Testis (tissue), 3 donors: ENCODE measurements around the gene MASP1. TPM values are rescaled to one million over a fixed set of nuclear protein-coding genes. Genes with fewer than 3 reads are reported as not detected.

ENCODE experiments used
- DNase-seq: peaks from one replicate; pipeline ENCODE4 v3.0.0-alpha.2; 2019
- H3K27ac ChIP-seq, 2 donors: fragments of 200-600 bp; sonication (generic); one replicate each; pipeline ENCODE4 v1.5.1; 2019
- H3K27me3 ChIP-seq: fragments of 200-600 bp; sonication (generic); one replicate; pipeline ENCODE4 v1.5.1; 2019
- H3K36me3 ChIP-seq: fragments of 200-600 bp; sonication (generic); one replicate; pipeline ENCODE4 v1.5.1; 2017; ENCODE audit warnings: low read depth; ENCODE audit errors: missing control alignments
- H3K4me1 ChIP-seq: fragments of 200-600 bp; sonication (generic); one replicate; pipeline ENCODE4 v1.5.1; 2019
- H3K4me3 ChIP-seq, 2 donors: fragments of 200-600 bp; sonication (generic); one replicate each; pipeline ENCODE4 v1.5.1; 2017 to 2019
- H3K9me3 ChIP-seq: fragments of 200-600 bp; sonication (generic); one replicate; pipeline ENCODE4 v1.5.1; 2017
- CTCF ChIP-seq, 3 experiments: fragments of 450-650 bp in 2 of 3; fragments of 200-600 bp in 1 of 3; sonication (generic) in 1 of 3; IDR thresholded peaks; one replicate each; pipeline ENCODE4 v1.5.1; 2016 to 2019; ENCODE audit warnings: antibody characterized with exemption in 3 of 3, mild to moderate bottlenecking in 2 of 3, moderate library complexity in 1 of 3
- POLR2A ChIP-seq: fragments of 450-650 bp; IDR thresholded peaks from one replicate; pipeline ENCODE4 v1.6.1; 2017; ENCODE audit warnings: antibody characterized with exemption, mild to moderate bottlenecking, moderate library complexity
- WGBS, 2 donors: methylation state at CpG; one replicate each; pipeline ENCODE4 v1.1.5; 2018; 5-methylcytosine and 5-hydroxymethylcytosine counted together
- intact Hi-C: fragments of 100-400 bp; cut with DNase I; formaldehyde crosslinking; loops from one replicate; pipeline ENCODE4 v1.15.1; 2023; ENCODE audit warnings: low total_unique reads
- polyA plus RNA-seq: library from polyadenylated mRNA; stranded (reverse); fragments of 350-450 nt; fragmentation: Illumina TruSeq; extraction: RNeasy Lipid Tissue Mini Kit (QIAGEN cat#74804); gene quantifications from one replicate; pipeline ENCODE4 v1.2.3, GENCODE V29; 2014; ENCODE audit warnings: low read depth, low replicate concordance; ENCODE audit not compliant: insufficient read depth
- total RNA-seq, 2 donors: library from RNA; depleted of rRNA; stranded (reverse); fragments of >200 nt; gene quantifications; one replicate each; pipeline ENCODE4 v1.2.3, GENCODE V29; 2016

MASP1 gene
- total and polyA plus RNA-seq, 3 donors from 2014 or later, result 0.55 to 3.6 (median 2.8) TPM

GRCh38 chr3:187288855-187289605 lies 2.5 kb downstream of the MASP1 start:
- WGBS, 2 donors, result 76 to 81% methylated on average over 14 of the region's 14 CpGs
- TF ChIP-seq POLR2A (no peak), CTCF (IDR thresholded peaks at IDR 0.05) (no peak)
- Histone ChIP-seq H3K27me3 (no peaks in the 10 kb centered on the region), H3K4me1 (peaks cover 8% of the 10 kb centered on the region), H3K9me3 (no peaks in the 10 kb centered on the region), H3K27ac (no peak overlapping the region), H3K36me3 (no peaks in the 10 kb centered on the region), H3K4me3 (no peak overlapping the region)
- intact Hi-C loops, result no loop called here
- DNase-seq, result no peak

- Histone ChIP-seq H3K9me3 (no peaks in the 10 kb centered on the region), H3K36me3 (no peaks in the 10 kb centered on the region), H3K27ac (no peak overlapping the region), H3K27me3 (no peaks in the 10 kb centered on the region), H3K4me1 (peaks cover 8% of the 10 kb centered on the region), H3K4me3 (no peak overlapping the region)
- TF ChIP-seq POLR2A (no peak), CTCF (IDR thresholded peaks at IDR 0.05) (no peak)
- intact Hi-C loops, result no loop called here
- no peak for DNase-seq
- 49 to 62% methylated on average over 8 of the region's 8 CpGs for WGBS, 2 donors
Observed at GRCh38 chr3:187288131-187288854, 3.2 kb downstream of the MASP1 start.

- H3K27ac ChIP-seq, result no peak overlapping the region
- TF ChIP-seq POLR2A (no peak), CTCF (IDR thresholded peaks at IDR 0.05) (no peak)
- H3K4me1 ChIP-seq, result peaks cover 8% of the 10 kb centered on the region
- no peaks in the 10 kb centered on the region for H3K36me3 ChIP-seq
- 70 to 71% methylated on average over 1 of the region's 1 CpG for WGBS, 2 donors
- no peaks in the 10 kb centered on the region for H3K27me3 ChIP-seq
- no peaks in the 10 kb centered on the region for H3K9me3 ChIP-seq
- H3K4me3 ChIP-seq, result no peak overlapping the region
- intact Hi-C loops, result no loop called here
- no peak for DNase-seq
Observed at GRCh38 chr3:187287256-187287655, 4.3 kb downstream of the MASP1 start.

- H3K27me3 ChIP-seq, result no peaks in the 10 kb centered on the region
- 77 to 80% methylated on average over 5 of the region's 5 CpGs for WGBS, 2 donors
- H3K9me3 ChIP-seq, result no peaks in the 10 kb centered on the region
- peaks cover 6% of the 10 kb centered on the region for H3K4me1 ChIP-seq
- H3K4me3 ChIP-seq, result no peak overlapping the region
- intact Hi-C loops, result no loop called here
- no peaks in the 10 kb centered on the region for H3K36me3 ChIP-seq
- no peak overlapping the region for H3K27ac ChIP-seq
- TF ChIP-seq POLR2A (no peak), CTCF (IDR thresholded peaks at IDR 0.05) (no peak)
- DNase-seq, result peak; percentile 23
Observed at GRCh38 chr3:187286467-187287059, 5.0 kb downstream of the MASP1 start.
